SW 1271 (cell line): ENCODE results near the gene CDH4.

Experiments
- DNase-seq, 2 experiments: peaks; one replicate each; lab custom pipeline; 2025; lab: John Stamatoyannopoulos, UW

Gene CDH4

DNA sequence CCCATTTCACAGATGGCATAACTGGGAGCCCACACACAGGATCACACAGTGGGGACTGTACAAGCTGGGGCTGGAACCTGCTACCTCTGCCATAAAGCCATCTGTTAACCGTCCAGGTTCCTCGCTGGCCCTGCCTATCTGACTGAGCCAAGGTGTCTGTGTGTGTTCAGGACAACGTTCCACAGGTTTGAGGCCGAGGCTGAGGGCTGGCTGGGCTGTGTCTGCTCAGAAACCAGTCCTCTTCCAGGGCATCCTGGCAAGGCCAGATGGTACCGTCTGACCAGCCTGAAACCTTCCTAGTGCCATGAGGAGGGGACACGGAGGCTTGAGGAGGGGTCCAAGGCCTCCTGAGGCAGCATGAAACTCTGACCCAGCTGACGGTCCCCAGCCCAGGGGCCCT, 663.0 kb downstream of the CDH4 start:
- no peak for DNase-seq

- no peak for DNase-seq
These were observed 664.3 kb downstream of the CDH4 start for GRCh38 chr20:61916318-61916891.

DNA sequence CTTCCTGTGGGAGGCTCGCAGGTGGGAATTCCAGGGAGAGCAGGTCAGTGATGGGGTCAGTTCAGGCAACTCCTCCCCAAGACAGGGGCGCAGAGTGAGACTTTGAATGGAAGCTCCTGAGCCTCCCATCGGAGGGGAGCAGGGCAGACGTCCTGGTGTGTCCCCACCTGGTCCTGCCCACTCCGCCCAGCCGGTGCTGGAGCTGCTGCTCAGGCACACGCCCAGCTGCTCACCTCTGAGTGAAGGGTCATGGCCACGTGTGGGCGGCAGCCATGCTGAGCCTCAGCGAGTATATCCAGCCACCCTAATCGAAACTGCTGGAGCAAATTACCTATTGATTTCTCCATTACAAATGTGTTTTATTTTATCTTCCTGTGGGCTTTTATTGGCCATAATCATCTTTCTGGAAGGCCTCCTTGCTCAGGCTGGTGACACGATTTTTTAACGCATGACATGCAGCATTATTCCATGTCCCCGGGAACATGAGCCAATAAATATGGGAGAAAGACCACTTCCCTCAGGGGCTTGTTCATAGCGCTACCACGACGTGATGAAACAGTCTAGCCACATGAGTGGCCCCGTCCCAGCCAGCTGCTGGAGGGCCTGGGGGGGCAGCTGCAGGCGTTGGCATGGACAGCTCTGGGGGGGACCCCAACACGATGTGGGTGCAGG, 665.5 kb downstream of the CDH4 start:
- no peak for DNase-seq

DNA sequence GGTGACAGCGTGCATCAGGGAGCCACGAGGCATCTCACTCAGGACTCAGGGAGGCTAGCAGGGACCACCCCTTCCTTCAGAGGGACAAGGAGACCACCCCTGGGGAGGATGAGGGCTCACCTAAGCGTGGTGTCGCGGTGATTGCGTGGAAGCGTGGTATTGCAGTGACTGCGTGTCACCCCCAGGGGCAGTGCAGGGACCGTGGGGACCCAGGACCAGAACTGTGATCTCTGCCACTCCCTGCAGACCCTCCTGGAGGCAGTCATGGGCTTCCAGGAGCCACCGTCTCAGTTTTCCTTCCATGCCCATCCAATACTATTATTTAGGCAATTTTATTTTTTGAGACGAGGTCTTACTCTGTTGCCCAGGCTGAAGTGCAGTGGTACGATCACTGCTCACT, 666.5 kb downstream of the CDH4 start:
- DNase-seq: no peak

DNA sequence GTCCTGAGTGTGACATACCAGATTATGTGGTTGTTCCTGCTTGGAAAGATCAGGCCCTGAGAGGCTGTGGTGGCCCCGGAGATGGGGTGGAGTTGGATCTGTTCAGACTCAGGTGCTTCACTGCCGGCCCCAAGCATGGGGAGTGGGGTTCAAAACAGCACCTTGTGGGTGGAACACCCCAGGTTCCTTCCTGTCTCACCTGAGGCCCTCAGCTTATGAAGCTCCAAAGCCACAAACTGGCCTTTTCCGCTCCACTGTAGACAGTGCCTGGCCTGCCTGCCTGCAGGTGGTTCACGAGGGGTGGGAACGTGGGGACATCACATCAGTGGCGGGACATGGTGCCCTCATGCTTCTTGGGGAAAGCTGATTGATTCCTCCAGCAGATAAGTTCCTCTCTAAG, 667.2 kb downstream of the CDH4 start:
- no peak for DNase-seq

GRCh38 chr20:61919675-61920365, 667.8 kb downstream of the CDH4 start:
- no peak for DNase-seq

GRCh38 chr20:61922411-61922810, 670.4 kb downstream of the CDH4 start:
- DNase-seq: no peak

DNA sequence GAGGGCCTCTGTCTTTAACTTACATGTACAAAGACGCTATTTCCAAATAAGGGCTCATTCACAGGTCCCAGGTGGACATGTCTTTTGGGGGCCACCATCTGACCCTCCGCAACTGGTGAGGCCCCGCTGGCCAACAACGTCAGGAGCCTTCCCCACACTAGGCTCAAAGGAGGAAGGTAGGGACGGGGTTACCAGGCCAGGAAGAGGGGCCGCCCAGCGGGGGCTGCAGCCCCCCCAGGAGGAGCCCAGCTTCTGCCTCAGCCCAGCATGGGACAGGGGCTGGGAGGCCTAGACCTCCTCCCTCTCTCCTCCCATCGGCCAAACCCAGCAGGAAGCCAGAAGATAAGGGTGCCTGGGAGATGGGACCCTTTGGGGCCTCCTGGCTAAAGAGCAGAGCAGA, 670.9 kb downstream of the CDH4 start:
- DNase-seq: no peak

DNA sequence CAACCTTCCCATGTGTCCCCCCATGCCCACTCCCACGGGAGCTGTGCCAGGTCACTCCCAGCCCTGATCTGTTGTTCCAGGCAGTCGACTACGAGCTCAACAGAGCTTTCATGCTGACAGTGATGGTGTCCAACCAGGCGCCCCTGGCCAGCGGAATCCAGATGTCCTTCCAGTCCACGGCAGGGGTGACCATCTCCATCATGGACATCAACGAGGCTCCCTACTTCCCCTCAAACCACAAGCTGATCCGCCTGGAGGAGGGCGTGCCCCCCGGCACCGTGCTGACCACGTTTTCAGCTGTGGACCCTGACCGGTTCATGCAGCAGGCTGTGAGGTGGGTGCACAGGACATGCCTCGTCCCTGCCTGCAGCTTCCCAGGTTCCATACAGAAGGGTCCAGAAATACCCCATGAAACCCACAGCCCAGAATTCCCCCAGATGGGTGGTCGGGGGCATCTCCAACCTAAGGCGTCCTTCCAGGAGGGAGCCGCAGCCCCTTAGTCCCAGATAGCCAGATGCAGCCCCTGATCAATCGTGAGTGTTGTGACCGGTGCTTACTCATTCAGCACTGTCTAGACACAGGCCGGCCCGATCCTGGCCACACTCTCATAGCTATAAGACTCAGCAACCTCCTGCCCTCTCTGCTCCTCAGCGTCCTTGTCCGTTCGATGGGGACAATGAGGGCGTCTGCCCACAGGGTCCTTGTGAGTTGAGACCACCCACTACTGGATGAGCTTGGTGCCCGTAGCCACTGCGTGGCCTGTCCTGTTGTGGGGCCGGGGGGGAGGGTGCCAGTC, 671.5 kb downstream of the CDH4 start:
- no peak for DNase-seq

DNA sequence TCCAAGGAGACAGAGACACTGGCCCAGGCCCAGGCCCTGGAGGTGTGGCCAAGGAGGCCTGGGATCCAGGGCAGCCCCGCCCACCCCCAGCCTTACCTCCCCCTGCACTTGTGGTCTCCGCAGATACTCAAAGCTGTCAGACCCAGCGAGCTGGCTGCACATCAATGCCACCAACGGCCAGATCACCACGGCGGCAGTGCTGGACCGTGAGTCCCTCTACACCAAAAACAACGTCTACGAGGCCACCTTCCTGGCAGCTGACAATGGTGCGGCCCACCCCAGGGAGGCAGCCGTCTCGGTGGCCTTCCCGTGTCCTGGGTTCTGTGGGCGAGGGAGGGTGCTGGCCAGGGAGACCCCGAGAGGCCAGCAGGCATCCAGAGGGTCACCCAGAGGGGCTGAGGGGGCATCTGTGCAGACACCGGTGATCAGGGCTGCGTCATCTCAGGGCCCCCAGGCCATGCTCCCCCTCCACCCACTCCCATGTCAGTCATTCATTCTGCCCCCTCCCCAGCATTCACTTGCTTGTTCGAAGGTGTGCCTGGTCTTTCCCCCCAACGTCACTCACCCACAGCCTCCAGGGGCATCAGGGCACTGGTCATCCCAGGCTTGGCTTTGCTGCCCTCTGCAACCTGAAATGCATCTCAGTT, 672.3 kb downstream of the CDH4 start:
- DNase-seq: no peak

- DNase-seq: no peak
These were observed 672.9 kb downstream of the CDH4 start for GRCh38 chr20:61924858-61925554.

DNA sequence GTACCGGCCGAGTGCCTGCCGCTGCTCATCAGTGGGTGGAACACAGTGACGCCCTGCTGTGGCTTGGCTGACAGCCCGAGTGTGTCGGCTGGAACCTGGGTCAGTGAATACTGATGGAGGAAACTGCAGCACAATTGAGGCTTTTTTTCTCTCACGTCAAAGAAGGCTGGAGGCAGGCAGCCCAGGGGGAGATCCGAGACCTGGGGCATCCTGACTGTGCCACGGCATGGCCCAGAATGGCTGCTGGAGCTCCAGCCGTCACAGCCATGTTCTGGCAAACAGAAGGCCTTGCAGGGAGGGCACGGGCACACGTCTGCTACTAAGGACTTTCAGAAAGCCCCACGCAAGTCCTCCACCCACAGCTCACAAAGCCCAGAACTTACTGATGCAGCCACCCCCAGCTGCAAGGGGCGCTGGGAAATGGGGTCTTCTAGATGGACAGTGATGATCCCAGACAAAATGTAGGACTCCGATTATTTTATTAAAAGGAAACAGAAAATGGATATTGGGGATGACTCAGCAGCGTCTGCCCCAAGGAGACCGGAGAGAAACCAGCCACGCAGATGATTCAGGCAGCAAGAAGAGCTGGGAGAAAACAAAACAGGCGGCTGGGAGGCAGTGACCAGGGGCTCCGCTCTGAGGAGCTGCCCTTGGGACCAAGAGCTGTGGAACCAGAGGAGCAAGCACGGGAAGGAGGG, 673.6 kb downstream of the CDH4 start:
- DNase-seq: no peak

- no peak for DNase-seq
These were observed 674.2 kb downstream of the CDH4 start for GRCh38 chr20:61926253-61926613.

DNA sequence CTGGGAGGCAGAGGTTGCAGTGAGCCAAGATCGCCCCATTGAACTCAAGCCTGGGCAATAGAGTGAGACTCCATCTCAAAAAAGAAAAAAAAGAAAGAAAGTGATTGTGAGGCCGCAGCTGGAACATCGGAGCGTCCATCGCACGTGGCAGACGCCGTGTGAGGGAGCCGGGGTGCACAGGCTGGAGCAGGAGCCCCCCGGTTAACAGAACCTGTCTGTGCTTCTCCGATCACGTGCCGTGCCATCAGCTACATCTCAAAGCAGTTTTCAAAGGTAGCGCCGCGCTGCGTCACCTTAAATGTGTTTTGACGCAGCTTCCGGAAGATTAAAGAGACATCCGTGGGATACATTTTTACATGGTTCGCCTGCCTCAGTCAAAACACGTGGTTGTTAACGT, 674.7 kb downstream of the CDH4 start:
- DNase-seq: no peak

GRCh38 chr20:61927193-61927825, 675.2 kb downstream of the CDH4 start:
- DNase-seq: no peak

DNA sequence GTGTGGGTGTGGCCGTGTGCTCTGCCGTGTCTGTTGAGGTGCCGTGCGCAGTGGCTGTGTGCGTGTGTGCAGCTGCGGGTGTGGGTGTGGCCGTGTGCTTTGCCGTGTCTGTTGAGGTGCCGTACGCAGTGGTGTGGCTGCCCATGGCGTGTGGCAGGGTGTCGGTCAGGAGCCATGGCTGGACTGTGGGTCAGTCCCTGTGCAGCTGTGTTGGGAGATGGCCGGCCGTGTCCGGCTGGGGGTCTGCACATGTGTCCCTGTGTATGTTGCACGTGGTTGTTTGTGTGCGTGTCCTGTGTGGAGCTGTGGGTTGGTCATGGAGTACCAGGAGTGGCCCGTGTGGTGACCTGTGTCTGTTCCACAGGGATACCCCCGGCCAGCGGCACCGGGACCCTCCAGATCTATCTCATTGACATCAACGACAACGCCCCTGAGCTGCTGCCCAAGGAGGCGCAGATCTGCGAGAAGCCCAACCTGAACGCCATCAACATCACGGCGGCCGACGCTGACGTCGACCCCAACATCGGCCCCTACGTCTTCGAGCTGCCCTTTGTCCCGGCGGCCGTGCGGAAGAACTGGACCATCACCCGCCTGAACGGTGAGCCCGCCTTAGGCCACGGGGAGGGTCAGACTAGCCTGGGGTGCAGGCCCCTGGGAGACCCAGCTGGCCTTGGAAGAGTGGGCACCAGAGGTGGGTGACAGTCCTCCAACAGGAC, 675.9 kb downstream of the CDH4 start:
- no peak for DNase-seq

DNA sequence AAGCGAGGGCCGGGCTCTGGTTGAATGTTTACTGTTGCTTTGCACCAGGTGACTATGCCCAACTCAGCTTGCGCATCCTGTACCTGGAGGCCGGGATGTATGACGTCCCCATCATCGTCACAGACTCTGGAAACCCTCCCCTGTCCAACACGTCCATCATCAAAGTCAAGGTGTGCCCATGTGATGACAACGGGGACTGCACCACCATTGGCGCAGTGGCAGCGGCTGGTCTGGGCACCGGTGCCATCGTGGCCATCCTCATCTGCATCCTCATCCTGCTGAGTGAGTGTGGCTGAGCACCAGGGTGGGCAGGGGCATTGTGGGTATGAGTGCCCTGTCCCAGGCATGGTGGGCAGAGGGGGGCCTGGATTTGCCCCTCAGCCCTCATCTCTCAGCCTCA, 677.5 kb downstream of the CDH4 start:
- DNase-seq: no peak

- DNase-seq: no peak
These were observed 678.1 kb downstream of the CDH4 start for GRCh38 chr20:61929971-61930666.

DNA sequence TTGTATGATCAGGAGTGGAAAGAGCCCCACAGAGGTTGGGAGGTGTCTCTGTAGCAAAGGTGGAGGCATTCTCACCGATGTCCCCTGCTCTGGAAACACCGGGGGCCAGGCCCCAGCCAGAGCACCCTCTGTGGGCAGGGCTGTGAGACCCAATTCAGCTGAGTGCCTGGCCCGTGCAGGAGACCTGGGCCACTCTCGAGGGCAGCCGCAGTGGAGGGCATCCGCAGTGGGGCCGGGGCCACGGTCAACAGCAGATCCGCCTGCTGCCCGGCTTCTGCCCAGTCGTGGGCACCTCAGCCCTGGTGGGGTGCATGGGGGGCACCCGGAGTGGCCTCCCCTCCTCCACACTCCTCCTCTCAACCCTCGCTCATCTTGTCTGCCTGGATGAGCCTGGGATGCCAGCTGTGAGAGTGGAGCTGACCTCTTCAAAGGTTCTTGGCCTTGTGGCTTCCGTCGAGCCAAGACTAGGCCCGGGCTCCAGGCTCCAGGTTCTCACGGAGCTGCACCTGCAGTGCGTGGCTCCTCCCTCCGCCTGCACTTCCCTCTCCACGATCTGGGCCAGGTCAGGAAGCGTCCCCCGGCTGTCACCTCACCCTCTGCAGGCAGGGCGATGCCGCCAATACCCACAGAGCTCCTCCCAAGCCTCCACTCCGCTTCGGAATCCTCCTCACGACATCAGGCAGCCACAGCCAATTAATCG, 678.9 kb downstream of the CDH4 start:
- DNase-seq: no peak
